ENCODE results near the gene CCDC187.

GRCh38 chr9:136252846-136253245, 51.0 kb downstream of the CCDC187 start:
- TF ChIP-seq AFF4 (CRISPR knock-in tag; IDR thresholded peaks at IDR 0.05; ENCODE audit: borderline replicate concordance) (no peak), CTCF (IDR thresholded peaks at IDR 0.05) (no peak), USF2 (CRISPR knock-in tag; IDR thresholded peaks at IDR 0.05) (no peak), CREM (CRISPR knock-in tag; IDR thresholded peaks at IDR 0.05) (no peak), SMAD4 (CRISPR knock-in tag; IDR thresholded peaks at IDR 0.05) (no peak), ZNF416 (CRISPR knock-in tag; IDR thresholded peaks at IDR 0.05) (no peak), CREB1 (CRISPR knock-in tag; IDR thresholded peaks at IDR 0.05) (no peak), ZNF121 (CRISPR knock-in tag; IDR thresholded peaks at IDR 0.05) (no peak), USF1 (CRISPR knock-in tag; IDR thresholded peaks at IDR 0.05) (no peak), ATF3 (CRISPR knock-in tag; conservative IDR thresholded peaks at IDR 0.05) (no peak), ZNF263 (CRISPR knock-in tag; IDR thresholded peaks at IDR 0.05; ENCODE audit: low read depth) (no peak), SP1 (CRISPR knock-in tag; conservative IDR thresholded peaks at IDR 0.05) (no peak), ZNF512 (CRISPR knock-in tag; IDR thresholded peaks at IDR 0.05; ENCODE audit: borderline replicate concordance) (no peak)
